GM18868 (cell line): Measurements from ENCODE around the gene PGD.
"Not testable (repeated sequence)": the region's sequence is repeated elsewhere in the genome, so short reads cannot be mapped to it uniquely, and the experiment has no call there.

Experiments
- ATAC-seq: cut with Tn5 transposase; IDR thresholded peaks from one replicate; pipeline ENCODE4 v1.9.1; 2021; ENCODE audit warnings: mild to moderate bottlenecking, moderate library complexity; ENCODE audit not compliant: unreplicated experiment

The PGD gene

DNA sequence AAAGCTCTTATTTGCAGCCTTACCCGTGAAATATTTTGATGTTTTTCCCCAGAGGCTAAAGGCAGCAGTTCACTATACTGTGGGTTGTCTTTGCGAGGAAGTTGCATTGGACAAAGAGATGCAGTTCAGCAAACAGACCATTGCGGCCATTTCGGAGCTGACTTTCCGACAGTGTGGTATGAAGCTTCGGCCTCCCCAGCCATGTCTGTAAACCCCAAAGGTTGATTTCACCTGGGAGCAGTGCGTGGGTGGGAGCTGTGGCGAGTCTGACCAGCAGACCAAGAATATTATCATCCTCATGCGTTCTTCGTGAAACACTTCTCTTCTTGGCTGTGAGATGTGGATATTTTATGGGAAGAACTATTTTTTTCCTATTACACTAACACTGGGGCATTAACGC is 34.9 kb downstream of the PGD start:
- no peak for ATAC-seq

DNA sequence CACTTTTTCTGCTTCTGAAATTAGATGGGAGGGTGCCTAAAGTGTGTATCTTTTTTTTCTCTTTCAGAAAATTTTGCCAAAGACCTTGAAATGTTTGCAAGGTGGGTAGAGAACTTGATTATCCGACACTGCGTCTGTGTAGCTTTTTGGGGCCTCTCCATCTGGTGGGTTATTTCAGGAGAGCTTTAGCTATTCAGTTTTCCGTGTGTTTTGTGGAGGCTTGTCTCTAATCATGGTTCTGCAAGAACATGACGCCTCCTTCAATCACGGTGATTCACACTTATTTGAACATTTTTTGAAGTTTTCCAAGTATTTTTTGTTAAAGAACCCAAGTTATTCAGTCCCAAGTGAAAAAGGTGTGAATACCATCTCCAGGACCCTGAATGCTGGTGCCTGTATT is 35.7 kb downstream of the PGD start:
- ATAC-seq = no peak

DNA sequence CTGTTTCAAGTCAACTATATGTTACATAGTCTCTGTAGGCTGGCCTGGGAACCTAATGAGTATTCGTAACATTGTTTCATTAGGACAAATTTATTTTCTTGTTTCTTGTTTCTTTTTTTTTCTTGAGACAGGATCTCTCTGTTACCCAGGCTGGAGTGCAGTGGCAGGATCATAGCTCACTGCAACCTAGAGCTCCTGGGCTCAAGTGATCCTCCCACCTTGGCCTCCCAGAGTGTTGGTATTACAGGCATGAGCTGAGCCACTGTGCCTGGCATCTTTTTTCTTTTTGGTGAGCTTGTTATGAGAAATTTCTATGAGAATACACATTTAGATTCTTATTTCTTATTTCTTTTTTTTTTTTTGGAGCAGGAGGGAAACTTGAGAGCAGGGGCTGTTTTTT is 38.2 kb downstream of the PGD start:
- ATAC-seq = no peak

DNA sequence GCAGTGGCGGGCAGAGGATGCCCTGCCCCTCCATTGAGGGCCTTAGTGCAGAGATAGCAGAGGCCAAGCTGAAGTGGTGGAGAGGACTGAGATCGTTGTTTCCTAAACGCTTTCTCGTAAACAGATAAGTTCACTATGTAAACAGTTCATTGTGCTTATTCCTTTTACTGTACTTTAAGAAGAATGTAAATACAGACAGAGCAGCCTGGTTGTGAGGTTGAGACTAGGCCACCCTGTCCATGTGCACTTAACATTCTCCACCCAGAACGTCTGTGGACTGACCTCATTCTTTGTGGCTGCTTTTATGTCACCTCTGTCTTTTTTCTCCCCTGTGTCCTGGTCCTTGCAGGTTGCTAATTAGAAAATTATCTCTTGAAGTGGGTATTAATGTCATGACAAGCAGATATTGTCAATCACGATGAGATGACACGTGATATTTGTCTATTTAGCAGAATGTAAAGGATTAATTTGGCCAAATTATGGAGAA is 39.9 kb downstream of the PGD start:
- no peak for ATAC-seq

DNA sequence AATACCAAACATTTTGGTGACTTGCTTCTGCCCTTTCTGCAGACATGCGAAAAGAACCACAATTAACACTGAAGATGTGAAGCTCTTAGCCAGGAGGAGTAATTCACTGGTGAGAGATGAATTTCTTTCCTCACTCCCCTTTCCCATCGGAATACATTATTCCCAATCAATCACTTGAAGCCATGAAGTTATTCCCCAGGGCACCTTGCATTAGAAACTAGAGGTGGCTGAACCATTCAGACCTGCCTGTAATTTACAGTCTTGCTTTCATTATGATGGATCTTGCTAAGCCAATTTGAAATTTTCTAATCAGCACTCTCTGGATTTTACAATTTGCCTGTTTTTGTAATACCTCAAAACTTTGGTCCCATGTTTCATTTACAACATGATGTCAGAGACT is 41.4 kb downstream of the PGD start:
- ATAC-seq = no peak

DNA sequence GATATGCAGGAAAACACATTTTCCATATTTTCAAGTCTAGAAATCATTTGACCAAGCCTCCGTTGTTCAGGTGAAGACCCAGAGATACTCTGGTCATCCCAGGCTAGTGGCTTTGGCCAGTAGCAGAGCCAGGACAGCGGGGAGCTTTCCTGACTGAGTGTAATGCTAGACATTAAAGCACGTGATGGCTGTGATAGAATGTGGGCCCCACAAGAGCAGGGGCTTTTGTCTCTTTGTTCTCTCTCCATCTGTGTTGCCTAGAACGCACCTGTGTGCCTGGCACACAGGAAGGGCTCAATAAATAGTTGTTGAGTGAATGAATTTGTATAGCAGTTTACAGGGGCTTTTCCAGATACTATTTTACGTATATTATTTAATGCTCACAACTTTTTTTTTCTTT is 41.9 kb downstream of the PGD start:
- ATAC-seq = no peak

DNA sequence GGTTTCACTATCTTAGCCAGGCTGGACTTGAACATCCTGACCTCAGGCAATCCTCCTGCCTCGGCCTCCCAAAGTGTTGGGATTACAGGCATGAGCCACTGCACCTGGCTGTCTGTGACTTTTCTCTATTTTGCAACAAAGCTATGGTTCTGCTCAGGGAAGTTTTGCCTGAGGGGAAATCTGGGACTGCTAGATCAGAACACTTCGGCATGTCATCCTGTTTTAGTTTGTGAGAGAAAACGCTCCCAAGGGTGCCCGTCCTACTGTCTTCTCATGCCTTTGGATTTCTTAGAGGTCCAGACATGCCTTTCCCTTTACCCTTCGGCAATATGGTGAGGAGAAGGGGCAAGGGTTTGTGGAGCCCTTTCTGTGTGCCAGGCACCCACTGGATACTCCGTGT is 45.4 kb downstream of the PGD start:
- no peak for ATAC-seq

DNA sequence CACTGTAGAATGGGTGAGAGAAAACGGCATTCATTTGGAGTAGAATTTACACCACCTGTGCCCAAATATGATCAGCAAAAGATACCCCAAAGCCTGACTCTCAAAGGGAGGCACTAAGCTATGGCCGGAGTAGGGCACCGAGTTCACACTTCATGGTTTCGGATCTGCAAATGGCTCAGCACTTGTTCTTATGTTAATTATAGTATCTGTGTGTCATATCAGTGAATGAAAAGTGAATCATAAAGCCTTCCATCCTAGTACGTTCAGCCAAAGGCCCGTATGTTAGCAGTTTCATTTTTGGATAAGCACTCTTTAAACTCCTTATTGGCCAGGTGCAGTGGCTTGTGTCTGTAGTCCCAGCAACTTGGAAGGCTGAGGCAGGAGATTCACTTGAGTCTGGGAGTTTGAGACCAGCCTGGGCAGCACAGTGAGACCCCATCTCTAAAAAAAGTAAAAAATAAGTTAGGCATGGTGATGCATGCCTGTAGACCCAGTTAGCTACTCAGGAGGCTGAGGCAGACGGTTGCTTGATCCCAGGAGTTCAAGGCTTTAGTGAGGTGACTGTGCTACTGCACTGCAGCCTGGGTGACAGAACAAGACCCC is 46.0 kb downstream of the PGD start:
- no peak for ATAC-seq

DNA sequence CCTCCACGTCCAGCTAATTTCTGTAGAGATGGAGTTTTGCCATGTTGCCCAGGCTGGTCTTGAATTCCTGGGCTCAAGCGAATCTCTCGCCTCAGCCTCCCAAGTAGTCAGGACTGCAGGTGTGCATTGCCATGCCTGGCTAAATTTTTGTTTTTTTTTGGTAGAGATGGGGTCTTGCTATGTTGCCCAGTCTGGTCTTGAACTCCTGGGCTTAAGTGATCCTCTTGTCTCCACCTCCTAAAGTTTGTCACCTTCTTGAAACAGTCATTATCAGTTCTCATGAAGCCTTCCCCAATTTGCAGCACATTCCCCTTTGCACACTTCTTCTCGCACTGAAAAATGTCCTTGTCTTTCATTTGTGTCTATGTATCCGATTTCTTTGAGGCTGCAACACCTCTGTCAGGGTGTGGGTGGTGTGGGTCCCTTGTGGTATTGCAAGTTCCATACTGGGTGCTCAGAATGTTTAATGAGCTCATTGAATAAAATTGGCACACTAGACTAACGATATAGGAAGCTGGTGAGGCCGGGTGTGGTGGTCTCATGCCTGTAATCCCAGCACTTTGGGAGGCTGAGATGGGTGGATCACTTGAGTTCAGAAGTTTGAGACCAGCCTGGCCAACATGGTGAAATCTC is 48.0 kb downstream of the PGD start:
- ATAC-seq = no peak

DNA sequence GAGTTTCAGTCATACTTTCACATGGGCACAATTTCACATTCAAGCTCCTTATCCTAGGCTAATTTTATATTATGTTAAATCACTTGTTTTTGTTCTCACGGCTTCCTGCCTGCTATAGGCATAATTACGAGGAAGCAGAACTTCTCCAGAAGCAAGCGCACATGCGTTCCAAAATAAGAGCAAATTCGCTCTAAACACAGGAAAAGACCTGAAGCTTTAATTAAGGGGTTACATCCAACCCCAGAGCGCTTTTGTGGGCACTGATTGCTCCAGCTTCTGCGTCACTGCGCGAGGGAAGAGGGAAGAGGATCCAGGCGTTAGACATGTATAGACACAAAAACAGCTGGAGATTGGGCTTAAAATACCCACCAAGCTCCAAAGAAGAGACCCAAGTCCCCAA is 50.9 kb downstream of the PGD start, which contains the start of gene CORT:
Gene CORT, plus strand, starts transcription at position 281 of the 400 bp plus-strand sequence. CDS start 193 bp downstream, outside the sequence.
- ATAC-seq = no peak

DNA sequence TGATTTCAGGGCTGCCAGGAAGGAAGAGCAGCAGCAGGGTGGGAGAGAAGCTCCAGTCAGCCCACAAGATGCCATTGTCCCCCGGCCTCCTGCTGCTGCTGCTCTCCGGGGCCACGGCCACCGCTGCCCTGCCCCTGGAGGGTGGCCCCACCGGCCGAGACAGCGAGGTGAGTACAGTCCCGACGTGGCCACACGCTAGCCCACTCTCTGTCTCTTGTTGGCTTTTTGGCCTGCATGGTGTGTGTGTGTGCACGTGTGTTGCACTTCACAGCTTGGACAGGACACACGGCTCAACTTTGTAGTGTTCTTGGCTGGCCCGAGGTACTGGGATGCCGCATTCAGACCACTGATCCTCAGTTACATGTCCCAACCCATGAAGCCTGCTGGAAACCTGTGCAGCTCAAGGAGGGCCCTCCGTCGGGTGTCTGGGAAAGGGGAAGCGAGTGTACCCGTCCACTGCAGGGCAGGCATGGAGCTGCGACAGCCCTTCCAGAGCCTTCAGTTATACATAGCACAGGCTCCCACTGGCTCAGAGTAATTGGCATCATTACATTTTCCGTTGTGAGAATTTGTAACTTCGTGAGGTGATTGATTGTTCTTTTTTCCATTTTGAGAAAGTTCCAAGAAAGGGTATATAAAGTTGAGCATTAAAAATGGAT is 51.4 kb downstream of the PGD start:
- ATAC-seq = no peak

DNA sequence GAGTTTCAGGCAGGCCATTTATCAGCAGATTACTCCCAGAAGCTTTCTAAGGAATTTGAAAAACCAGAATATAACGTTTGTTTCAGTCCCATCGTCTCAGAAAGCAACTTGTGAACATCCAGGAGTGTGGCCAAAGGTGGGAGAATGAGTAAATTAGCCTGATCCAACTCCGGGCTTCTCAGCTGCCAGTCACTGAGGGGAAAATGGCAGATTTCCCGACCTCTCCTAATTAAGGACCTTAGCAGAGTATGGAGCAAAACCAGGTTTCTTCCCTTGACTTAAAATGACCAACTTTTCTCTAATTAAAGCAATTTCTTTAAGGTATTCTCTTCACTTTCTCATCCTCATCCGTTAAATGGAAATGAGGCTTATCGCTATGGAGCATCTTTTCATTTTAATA is 52.0 kb downstream of the PGD start:
- ATAC-seq = no peak

DNA sequence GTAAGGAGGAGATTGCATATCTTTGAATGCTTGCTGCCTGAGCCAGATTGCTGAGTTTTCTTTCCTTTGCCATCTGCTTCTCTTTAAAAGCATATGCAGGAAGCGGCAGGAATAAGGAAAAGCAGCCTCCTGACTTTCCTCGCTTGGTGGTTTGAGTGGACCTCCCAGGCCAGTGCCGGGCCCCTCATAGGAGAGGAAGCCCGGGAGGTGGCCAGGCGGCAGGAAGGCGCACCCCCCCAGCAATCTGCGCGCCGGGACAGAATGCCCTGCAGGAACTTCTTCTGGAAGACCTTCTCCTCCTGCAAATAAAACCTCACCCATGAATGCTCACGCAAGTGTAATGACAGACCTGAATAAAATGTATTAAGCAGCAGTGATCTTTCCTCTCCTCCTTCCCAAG is 52.4 kb downstream of the PGD start:
- no peak for ATAC-seq

DNA sequence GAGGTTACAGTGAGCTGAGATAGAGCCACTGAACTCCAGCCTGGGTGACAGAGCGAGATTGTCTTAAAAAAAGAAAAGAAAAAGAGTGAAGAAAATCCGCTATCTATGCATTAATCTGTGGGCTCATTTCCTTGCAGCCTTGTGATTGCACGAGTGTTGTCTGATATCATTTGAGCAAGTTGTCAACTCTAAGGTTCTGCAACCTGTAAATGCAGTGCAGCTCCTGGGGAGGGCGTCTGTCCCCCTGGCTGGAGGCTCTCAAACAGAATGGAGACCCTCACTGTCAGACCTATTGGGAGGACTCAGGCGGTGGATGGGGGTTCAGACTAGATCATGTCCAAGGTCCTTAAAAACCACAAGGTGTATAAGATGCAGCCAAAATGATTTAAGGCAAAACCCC is 57.2 kb downstream of the PGD start:
- no peak for ATAC-seq

DNA sequence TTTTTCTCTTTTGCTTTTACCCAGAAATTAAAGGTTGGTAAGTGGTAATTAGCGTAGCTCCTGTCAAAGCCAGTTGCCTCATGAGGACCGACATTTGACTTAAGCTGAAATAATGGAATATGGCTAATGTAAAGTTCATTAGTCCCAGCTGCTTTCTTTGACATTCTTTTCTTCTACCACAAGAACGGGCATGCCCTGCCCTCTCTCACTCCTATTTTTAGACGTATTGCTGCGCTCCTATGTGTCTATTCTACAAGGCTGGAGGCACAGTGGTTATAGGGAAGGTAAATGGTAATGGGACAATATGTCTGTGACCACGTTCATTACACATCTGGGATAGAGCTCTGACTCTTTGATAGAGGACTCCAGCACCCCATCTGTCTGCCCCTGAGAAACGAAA is 57.8 kb downstream of the PGD start:
- no peak for ATAC-seq

DNA sequence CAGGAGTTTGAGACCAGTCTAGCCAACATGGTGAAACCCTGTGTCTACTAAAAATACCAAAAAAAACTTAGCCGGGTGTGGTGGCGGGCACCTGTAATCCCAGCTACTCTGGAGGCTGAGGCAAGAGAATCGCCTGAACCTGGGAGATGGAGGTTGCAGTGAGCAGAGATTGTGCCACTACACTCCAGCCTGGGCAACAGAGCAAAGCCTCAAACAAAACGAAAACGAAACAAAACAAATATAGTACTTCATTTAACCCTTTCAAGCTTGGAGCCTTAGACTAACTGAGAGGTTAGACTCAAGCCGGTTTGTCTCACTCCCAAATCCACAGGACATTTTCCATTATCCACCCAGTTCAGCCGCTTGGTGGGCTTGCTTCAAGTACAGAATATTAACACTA is 58.6 kb downstream of the PGD start:
- ATAC-seq = not testable (repeated sequence)

DNA sequence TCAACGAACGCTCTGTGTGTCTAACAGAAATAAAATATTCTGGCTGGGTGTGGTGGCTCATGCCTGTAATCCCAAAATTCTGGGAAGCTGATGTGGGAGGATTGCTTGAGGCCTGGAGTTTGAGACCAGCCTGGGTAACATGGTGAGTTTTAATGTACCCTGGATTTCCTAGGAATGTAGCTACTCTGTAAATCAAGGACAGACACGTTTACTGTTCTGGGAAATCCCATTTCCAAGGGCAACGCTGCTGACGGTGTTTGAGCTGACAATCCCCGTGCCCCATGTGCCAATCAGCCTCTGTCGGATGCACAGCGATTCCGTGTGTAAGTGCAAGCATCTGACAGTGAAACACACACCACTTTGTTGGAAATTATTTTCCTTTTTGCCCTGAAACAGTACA is 59.0 kb downstream of the PGD start:
- no peak for ATAC-seq

DNA sequence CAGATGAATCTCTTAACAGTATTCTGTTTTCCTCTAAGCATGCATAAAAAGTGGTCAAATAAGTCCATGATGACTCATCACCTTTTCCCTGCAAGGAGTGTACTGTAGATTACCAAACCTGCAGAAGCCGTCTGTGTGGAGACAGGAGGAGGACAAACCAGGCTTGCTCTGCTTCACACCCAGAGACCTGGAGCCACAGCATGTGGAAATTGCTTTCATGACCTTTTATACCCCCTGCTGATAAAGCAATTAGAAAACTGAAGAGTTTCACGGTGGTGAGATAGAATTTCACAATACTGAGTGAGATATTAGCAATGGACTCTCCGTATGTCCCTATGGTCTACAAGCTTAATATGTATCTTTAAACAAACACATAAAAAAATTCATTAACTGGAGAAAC is 60.3 kb downstream of the PGD start:
- no peak for ATAC-seq

DNA sequence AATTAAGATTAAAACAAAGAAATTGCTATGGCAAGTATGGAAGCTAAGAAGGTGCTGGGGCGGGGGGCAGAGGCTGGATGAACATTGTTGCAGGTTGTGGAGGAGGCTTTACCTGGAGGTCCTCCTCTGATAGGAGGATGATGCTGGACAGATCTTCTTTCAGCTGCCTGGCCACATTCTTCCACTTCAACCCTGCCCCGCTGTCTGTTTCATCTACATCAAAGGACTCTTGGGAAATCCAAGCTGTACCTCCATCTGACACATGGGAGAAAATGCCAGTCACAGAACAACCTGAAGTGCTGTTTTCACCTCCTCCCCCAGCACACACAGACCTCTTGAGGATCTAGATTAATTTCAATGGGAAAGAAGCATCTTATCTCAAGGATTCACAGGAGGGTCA is 68.2 kb downstream of the PGD start:
- no peak for ATAC-seq

DNA sequence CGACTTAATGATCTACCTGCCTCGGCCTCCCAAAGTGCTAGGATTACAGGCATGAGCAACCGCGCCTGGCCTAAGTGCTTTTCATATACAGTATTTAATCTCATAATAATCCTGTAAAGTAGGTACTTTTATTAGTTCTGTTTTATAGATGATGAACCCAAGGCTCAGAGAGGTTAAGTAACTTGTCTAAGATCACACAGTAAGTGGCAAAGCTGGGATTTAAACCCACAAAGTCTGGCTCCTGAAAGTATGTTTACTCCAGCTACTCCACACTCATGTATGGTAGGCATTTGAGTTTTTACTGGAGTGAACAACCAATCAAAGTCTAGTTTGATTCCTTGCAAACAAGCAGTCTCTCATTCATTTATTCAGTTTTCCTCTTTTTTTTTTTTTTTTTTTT is 71.2 kb downstream of the PGD start:
- no peak for ATAC-seq
